ENCODE measurements around the gene MYH4.

MYH4 gene

DNA sequence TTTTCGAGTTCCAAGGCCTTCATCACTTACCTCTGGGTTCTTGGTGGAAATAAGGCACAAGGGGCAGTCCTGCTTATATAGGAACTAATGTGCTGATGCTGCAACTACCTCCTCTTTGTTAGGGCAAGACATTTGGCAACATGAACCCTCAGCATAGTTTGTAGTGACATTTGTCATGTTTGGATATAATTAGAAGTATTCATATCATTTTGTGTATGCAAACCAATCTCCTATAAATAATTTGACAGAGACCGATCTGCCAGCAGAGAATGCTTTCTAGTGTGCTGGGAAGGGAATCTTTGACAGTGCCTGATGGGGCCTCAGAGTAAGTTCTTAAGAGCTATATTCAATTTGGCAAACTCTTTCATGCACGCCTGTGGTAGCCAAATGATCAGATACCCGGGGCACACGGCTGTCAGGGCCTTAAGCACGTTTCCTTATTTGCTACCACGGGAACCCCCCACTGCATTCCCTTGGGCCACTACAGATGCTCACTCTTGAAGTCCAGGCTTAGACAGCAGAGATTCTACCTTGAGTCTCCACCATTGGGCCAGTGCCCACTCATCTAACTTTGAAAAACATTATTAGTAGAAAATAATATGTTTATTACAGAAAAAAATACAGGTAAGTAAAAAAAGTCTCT is 47.3 kb downstream of the MYH4 start, which contains the start of gene MYH8:
MYH8 (minus strand) TSS at position 51 of the 643 bp plus-strand sequence. CDS start 1,723 bp downstream, outside the sequence.
- DNase-seq (ENCODE audit: low read depth), result no peak

DNA sequence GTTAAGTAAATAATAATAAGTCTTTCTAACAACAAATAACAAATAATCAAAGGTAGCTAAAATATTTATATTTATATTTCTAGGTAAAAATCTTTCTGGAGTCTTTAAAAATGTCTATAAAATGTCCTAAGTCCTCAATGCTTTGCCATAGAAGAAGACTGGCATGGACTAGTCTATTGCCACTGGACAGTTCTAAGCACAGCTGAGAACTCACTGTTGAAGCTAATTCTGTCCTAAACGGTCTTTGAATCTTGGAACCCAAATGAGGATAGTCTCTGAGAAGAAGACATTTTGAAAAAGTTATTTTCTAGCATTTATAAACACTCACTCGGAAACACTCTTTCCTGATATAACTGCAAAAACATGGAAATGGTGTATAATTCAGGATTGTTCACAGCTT is 48.1 kb downstream of the MYH4 start:
- DNase-seq (ENCODE audit: low read depth), result no peak

DNA sequence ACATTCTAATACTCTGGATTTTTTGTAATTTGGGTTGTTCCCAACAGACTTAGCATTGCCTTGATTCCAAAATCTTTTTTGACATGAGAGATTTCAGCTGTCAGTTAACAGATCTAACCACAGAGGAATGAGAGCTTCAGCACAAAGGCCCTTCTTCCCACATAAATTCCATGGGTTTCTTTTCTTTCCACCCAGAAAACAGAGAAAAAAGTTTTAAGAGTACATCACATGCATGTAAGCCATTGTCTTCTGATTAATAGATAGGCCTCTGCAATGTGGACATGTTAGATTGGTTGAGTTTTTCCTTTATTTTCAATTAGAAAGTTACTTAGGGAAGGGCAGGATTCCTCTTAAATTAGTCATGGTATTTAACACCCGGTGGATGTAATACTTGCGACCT is 48.5 kb downstream of the MYH4 start:
- no peak for DNase-seq (ENCODE audit: low read depth)

DNA sequence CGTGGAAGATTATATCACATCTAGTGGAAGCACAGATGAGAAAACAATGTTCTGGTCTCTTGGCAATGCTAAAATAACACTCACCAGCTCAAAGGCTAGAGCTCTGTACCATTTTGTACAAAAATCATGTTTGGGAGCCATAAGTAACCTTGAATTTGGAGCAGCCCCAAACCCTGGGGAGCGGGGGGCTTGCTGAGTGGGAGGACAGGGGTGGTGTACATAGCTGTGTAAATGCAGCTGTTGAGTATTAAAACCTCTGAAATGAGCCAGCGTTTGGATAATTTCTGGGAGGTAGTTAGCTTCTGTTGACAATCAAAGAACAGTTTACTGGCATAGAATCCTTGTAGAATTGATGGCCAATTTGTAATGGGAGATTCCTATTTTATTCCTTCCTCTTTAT is 51.9 kb downstream of the MYH4 start:
- no peak for DNase-seq (ENCODE audit: low read depth)

DNA sequence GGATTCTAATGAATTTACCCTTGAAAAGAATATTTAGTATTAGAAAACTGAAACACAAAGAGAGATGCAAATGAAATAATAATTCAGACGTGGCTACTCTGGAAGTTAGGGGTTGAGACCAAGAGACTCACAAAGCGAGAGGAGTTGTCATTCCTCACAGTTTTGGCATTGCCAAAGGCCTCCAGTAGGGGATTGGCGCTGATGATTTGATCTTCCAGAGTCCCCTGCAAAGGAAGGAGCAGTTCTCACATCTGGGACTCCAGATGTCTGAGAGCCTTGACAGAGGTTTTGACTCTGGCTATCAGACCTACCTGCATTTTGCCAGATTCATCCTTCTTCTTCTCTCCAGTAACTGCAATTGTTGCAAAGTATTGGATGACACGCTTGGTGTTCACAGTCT is 54.2 kb downstream of the MYH4 start:
- no peak for DNase-seq (ENCODE audit: low read depth)

DNA sequence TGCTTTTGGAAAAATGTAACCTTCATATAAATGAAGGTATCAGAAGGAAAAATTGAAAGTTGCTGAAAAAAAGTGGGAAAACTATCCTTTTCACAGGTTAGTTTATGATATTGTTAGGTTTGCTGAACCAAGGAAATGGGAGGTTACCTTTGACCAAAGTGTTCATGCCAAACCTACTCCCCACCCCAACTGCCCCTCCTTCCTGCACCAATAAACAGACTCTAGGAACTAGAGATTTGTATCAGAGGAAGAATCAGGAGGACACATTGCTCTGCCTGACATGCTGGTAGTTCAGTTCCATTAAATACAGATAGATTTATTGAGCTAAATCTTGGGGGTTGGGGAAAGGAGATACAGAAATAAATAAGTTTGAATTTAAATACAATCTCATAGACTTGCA is 65.8 kb downstream of the MYH4 start:
- no peak for DNase-seq (ENCODE audit: low read depth)

DNA sequence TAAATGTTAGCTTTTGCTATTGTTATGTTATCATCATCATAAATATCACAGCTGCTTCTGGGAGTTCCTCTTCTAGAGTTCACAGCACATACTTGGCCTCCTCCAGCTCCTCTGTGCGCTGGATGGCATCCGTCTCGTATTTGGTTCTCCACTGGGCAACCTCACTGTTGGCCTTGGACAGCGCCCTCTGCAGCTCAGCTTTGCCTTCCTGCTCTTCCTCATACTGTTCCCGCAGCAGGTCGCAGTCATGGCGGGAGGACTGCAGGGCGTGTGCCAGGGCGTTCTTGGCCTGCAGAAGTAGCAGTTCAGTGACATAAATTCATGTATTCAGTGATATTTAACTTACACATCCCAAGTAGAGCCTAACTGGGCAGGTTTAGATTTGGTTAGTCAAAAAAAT is 71.0 kb downstream of the MYH4 start:
- no peak for DNase-seq (ENCODE audit: low read depth)

DNA sequence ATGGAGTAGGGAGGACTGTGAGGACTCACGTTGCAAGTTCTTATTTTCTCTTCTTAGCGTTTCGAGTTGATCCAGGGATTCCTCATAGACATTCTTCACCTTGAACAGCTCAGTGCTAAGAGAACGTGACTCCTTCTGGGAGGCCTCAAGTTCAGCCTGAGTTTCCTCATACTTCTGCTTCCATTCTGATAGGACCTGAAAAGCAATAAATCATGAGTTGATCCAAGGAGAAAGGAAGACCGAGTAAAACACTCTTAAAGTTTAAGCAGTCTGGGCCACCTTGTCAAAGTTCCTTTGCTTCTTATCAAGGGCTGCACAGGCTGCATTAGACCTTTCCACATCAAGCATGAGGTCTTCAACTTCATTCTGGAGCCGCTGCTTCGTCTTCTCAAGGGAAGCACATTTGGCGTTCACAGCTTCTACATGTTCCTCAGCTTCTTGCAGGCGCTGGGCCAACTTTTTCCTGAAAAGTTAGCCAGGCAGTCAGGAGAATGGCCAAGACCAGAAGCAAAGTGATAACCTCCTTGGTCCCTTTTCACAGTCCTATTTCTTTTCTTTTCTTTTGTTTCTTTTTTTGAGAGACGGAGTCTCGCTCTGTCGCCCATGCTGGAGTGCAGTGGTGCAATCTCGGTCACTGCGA is 72.7 kb downstream of the MYH4 start:
- DNase-seq (ENCODE audit: low read depth), result no peak

DNA sequence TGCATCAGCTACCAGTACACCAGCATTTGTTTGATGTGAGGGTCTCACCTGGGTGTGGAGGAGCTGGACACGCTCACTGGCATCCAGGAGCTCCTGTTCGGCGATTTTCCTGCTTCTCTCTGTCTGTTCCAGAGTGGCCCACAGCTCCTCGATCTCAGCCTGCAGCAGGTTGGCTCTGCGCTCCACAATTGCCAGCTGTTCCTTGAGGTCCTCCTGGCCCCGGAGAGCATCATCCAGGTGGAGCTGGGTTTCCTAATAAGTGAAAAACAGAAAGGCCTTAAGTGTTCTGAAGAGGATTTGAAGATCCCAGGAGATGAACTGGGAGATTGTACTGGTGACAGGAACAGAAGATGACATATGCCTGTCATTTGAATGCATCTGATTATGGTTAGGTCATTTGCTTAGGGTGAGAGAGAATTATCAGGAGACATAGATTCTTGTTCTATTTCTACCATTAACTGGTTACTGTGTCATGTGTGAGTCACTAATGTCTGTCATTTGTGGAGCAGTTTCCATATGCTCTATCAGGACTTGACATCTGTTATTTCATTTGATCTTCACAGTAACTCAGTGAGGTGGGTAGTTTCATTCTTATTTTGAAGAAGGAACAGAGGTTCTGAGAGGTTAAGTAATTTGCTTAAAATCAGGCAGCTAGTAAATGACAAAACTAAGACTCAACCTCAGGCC is 75.0 kb downstream of the MYH4 start:
- DNase-seq (ENCODE audit: low read depth), result no peak

Measured in GM04504 (cell line).